Endothelial cell of umbilical vein (primary cell): ENCODE data around the gene KIFAP3. TPM values are rescaled to one million over a fixed set of nuclear protein-coding genes. Genes with fewer than 3 reads are reported as not detected.

Experiments used
- BruUV-seq: library from RNA; stranded (reverse); fragments of 400-500 nt; replicated peaks from 2 replicates; lab custom pipeline; 2021; lab: Mats Ljungman, UMichigan
- CTCF ChIA-PET: fragments of 300-600, 350-600 bp; sonication (Branson Sonifier 250); formaldehyde crosslinking; loops from one replicate; lab custom pipeline; 2021; ENCODE audit warnings: antibody characterized with exemption, inconsistent platforms; lab: Charles Lee
- POLR2A ChIA-PET: fragments of 300-600, 350-600 bp; sonication (Branson Sonifier 250); formaldehyde crosslinking; loops from one replicate; lab custom pipeline; 2021; ENCODE audit warnings: antibody characterized with exemption, inconsistent platforms; lab: Charles Lee
- DNase-seq: peaks from one replicate; pipeline ENCODE4 v3.0.0-alpha.2; 2011; ENCODE audit warnings: low read depth, low spot score
- FAIRE-seq: peaks from 2 replicates; lab custom pipeline; 2011; peaks lifted over from hg19 to GRCh38; lab: Jason Lieb, UNC
- H2AFZ ChIP-seq: 2 replicates; pipeline ENCODE4 v1.6.0; 2012; ENCODE audit warnings: low read depth, low read length, control low read depth, inconsistent platforms
- H3K27ac ChIP-seq: 2 replicates; pipeline ENCODE4 v1.5.1; 2011; ENCODE audit warnings: low read depth, mild to moderate bottlenecking, control low read depth, low read length, moderate library complexity; ENCODE audit not compliant: insufficient read depth
- H3K27me3 ChIP-seq, 2 experiments: 2 replicates each; pipeline versions ENCODE4 v1.6.0 to v1.6.1; 2011; ENCODE audit warnings: low read length in 2 of 2, mixed read lengths in 1 of 2; ENCODE audit not compliant: control insufficient read depth in 2 of 2, insufficient read depth in 2 of 2
- H3K36me3 ChIP-seq, 2 experiments: 2 replicates in 1 of 2; 3 replicates in 1 of 2; pipeline ENCODE4 v1.5.1; 2011; ENCODE audit warnings: low read length in 2 of 2, mild to moderate bottlenecking in 1 of 2, moderate library complexity in 1 of 2; ENCODE audit not compliant: control insufficient read depth in 2 of 2, insufficient read depth in 2 of 2; ENCODE audit errors: extremely low read depth in 1 of 2
- H3K4me1 ChIP-seq: 3 replicates; pipeline ENCODE4 v1.5.1; 2011; ENCODE audit warnings: mild to moderate bottlenecking, low read length; ENCODE audit not compliant: control insufficient read depth, insufficient read depth; ENCODE audit errors: extremely low read depth
- H3K4me2 ChIP-seq: 2 replicates; pipeline ENCODE4 v1.6.1; 2011; ENCODE audit warnings: low read length, control low read depth, mixed read lengths; ENCODE audit not compliant: insufficient read depth
- H3K4me3 ChIP-seq, 3 experiments: fragments of 200-600 bp in 1 of 3; sonication (generic), shearing (Covaris generic) in 1 of 3; replicated peaks in 1 of 3; 2 replicates each; pipeline ENCODE4 v1.5.1; 2011 to 2016; ENCODE audit warnings: control low read depth in 3 of 3, low read length in 3 of 3, mild to moderate bottlenecking in 2 of 3, inconsistent platforms in 1 of 3, low read depth in 1 of 3, moderate library complexity in 1 of 3; ENCODE audit not compliant: insufficient read depth in 1 of 3
- H3K79me2 ChIP-seq: 2 replicates; pipeline ENCODE4 v1.6.0; 2012; ENCODE audit warnings: low read length, inconsistent platforms; ENCODE audit not compliant: control insufficient read depth, insufficient read depth
- H3K9ac ChIP-seq: replicated peaks from 2 replicates; pipeline ENCODE3; 2011; ENCODE audit warnings: low read length, control low read depth; ENCODE audit not compliant: insufficient read depth; ENCODE audit errors: extremely low read depth
- H3K9me1 ChIP-seq: replicated peaks from 3 replicates; pipeline ENCODE4 v1.6.0; 2011; ENCODE audit warnings: mild to moderate bottlenecking, low read length; ENCODE audit not compliant: control insufficient read depth, insufficient read depth; ENCODE audit errors: extremely low read depth
- H3K9me3 ChIP-seq: replicated peaks from 2 replicates; pipeline ENCODE4 v1.5.1; 2012; ENCODE audit warnings: low read length, inconsistent platforms; ENCODE audit not compliant: control insufficient read depth, insufficient read depth
- H4K20me1 ChIP-seq: replicated peaks from 2 replicates; pipeline ENCODE3; 2011; ENCODE audit warnings: mild to moderate bottlenecking, low read length; ENCODE audit not compliant: control insufficient read depth, insufficient read depth; ENCODE audit errors: extremely low read depth
- CTCF ChIP-seq, 2 donors: IDR thresholded peaks; 1 replicate in 1 of 2; 2 replicates in 1 of 2; pipeline ENCODE4 v1.5.1; 2011; ENCODE audit warnings: low read length in 2 of 2, mild to moderate bottlenecking in 2 of 2, moderate library complexity in 2 of 2, control low read depth in 1 of 2, inconsistent platforms in 1 of 2, low read depth in 1 of 2; ENCODE audit not compliant: insufficient read depth in 1 of 2; ENCODE audit errors: extremely low read depth in 1 of 2
- EZH2 ChIP-seq: IDR thresholded peaks from 2 replicates; pipeline ENCODE4 v1.6.1; 2012; ENCODE audit warnings: borderline replicate concordance, low read depth, mild to moderate bottlenecking, moderate library complexity, low read length, inconsistent platforms; ENCODE audit not compliant: severe bottlenecking
- GATA2 ChIP-seq: IDR thresholded peaks from 2 replicates; pipeline ENCODE4 v1.7.0; 2011; ENCODE audit warnings: low read depth, mild to moderate bottlenecking, moderate library complexity, mixed read lengths, low read length; ENCODE audit not compliant: insufficient read length, insufficient read depth
- MAX ChIP-seq: IDR thresholded peaks from 2 replicates; pipeline ENCODE4 v1.6.1; 2011; ENCODE audit not compliant: insufficient read depth, insufficient read length
- POLR2AphosphoS5 ChIP-seq: IDR thresholded peaks from 2 replicates; pipeline ENCODE4 v1.6.1; 2012; ENCODE audit warnings: low read depth, mild to moderate bottlenecking, control low read depth, low read length, moderate library complexity; ENCODE audit not compliant: insufficient read depth
- dilution Hi-C: fragments of 300-500 bp; cut with MboI; formaldehyde crosslinking; loops from one replicate; pipeline ENCODE4 v1.15.0; 2019; ENCODE audit warnings: low sequenced_read_pairs; ENCODE audit not compliant: extremely low pct_ligation_motif_present
- intact Hi-C: fragments of 100-400 bp; cut with micrococcal nuclease; formaldehyde crosslinking; loops from one replicate; pipeline ENCODE4 v1.10.0; 2022
- polyA plus RNA-seq, 4 experiments: library from polyadenylated mRNA; depleted of rRNA in 3 of 4; stranded (reverse) in 3 of 4; unstranded in 1 of 4; fragments of >200 nt; gene quantifications; 2 replicates each; pipeline versions ENCODE4 v1.2.1 to v1.2.3, GENCODE V29; 2011 to 2012; ENCODE audit warnings: missing spikeins in 1 of 4
- total RNA-seq: library from RNA; stranded (reverse); gene quantifications from 2 replicates; pipeline ENCODE4 v1.2.3, GENCODE V29; 2021

Gene KIFAP3
- total and polyA plus RNA-seq, 2 donors (not counting 3 experiments of a cell fraction or from before 2014, with no cell fraction given): 6.4 to 17.5 TPM

GRCh38 chr1:169946206-169946605 lies 128.3 kb downstream of the KIFAP3 start:
- Histone ChIP-seq H4K20me1 (no peaks in the 10 kb centered on the region), H3K4me3 (no peak overlapping the region), H3K36me3 (no peaks in the 10 kb centered on the region), H3K79me2 (no peaks in the 10 kb centered on the region), H3K9me3 (no peaks in the 10 kb centered on the region), H3K4me2 (no peak overlapping the region), H3K27me3 (no peaks in the 10 kb centered on the region), H3K4me1 (peaks cover 6% of the 10 kb centered on the region), H3K9me1 (no peaks in the 10 kb centered on the region), H2AFZ (no peak overlapping the region), H3K27ac (no peak overlapping the region), H3K9ac (no peak overlapping the region)
- no peak for DNase-seq
- BruUV-seq: no TSS peak
- ChIA-PET POLR2A (no interaction called here), CTCF (interaction anchor here (1.1 kb wide), 1 partner anchor 16 kb away, joined by 4 read pairs; no protein-coding TSS in a partner anchor)
- intact Hi-C loops: no loop called here
- FAIRE-seq: no peak
- dilution Hi-C loops: no loop called here
- TF ChIP-seq POLR2AphosphoS5: no peak

GRCh38 chr1:169945181-169945580 lies 129.3 kb downstream of the KIFAP3 start:
- H3K79me2 ChIP-seq: no peaks in the 10 kb centered on the region
- no peak overlapping the region for H2AFZ ChIP-seq
- intact Hi-C loops: no loop called here
- H3K36me3 ChIP-seq: no peaks in the 10 kb centered on the region
- ChIA-PET POLR2A (no interaction called here), CTCF (interaction anchor here (1.0 to 1.7 kb wide), 2 partner anchors 10 to 12 kb away, joined by 4 to 7 read pairs; no protein-coding TSS in a partner anchor)
- no peak overlapping the region for H3K4me2 ChIP-seq
- H4K20me1 ChIP-seq: no peaks in the 10 kb centered on the region
- peaks cover 6% of the 10 kb centered on the region for H3K4me1 ChIP-seq
- no peak for FAIRE-seq
- dilution Hi-C loops: no loop called here
- no peaks in the 10 kb centered on the region for H3K27me3 ChIP-seq
- no peak overlapping the region for H3K27ac ChIP-seq
- DNase-seq: no peak
- no peaks in the 10 kb centered on the region for H3K9me3 ChIP-seq
- H3K9ac ChIP-seq: no peak overlapping the region
- no TSS peak for BruUV-seq
- no peak overlapping the region for H3K4me3 ChIP-seq
- no peaks in the 10 kb centered on the region for H3K9me1 ChIP-seq
- TF ChIP-seq POLR2AphosphoS5 (no peak), CTCF (IDR thresholded peaks at IDR 0.05; ENCODE audit: extremely low read depth in 1 of 2, insufficient read depth in 1 of 2, low read depth in 1 of 2, low read length in 2 of 2) (no peak), GATA2 (no peak), EZH2 (no peak), MAX (no peak)
